Vagina (tissue), 2 donors: Measurements from ENCODE around the gene DYRK1A. TPM values are rescaled to one million over a fixed set of nuclear protein-coding genes. Genes with fewer than 3 reads are reported as not detected.

ENCODE experiments used
- DNase-seq, 2 donors: peaks; one replicate each; pipeline ENCODE4 v3.0.0-alpha.2; 2017; ENCODE audit errors: extremely low spot score in 2 of 2
- H3K27ac ChIP-seq: fragments of 200-600 bp; sonication (generic); one replicate; pipeline ENCODE4 v1.5.1; 2019
- H3K27me3 ChIP-seq: fragments of 200-600 bp; sonication (generic); one replicate; pipeline ENCODE4 v1.5.1; 2019
- H3K36me3 ChIP-seq, 2 donors: fragments of 200-600 bp; sonication (generic); one replicate each; pipeline ENCODE4 v1.5.1; 2017 to 2019
- H3K4me1 ChIP-seq: fragments of 200-600 bp; sonication (generic); one replicate; pipeline ENCODE4 v1.5.1; 2019
- H3K4me3 ChIP-seq, 2 donors: fragments of 200-600 bp; sonication (generic); 1 replicate in 1 of 2; 2 replicates in 1 of 2; pipeline ENCODE4 v1.5.1; 2016 to 2019
- H3K9me3 ChIP-seq: fragments of 200-600 bp; sonication (generic); one replicate; pipeline ENCODE4 v1.5.1; 2019
- CTCF ChIP-seq, 3 experiments: fragments of 450-650 bp in 2 of 3; fragments of 200-600 bp in 1 of 3; sonication (generic) in 1 of 3; IDR thresholded peaks; one replicate each; pipeline ENCODE4 v1.5.1; 2017 to 2019; ENCODE audit warnings: antibody characterized with exemption in 3 of 3, mild to moderate bottlenecking in 2 of 3, moderate library complexity in 2 of 3
- POLR2A ChIP-seq, 2 donors: fragments of 450-650 bp; IDR thresholded peaks; one replicate each; pipeline ENCODE4 v1.6.1; 2017; ENCODE audit warnings: antibody characterized with exemption in 2 of 2, mild to moderate bottlenecking in 2 of 2, moderate library complexity in 2 of 2
- POLR2AphosphoS5 ChIP-seq, 2 donors: sonication (generic); formaldehyde crosslinking; IDR thresholded peaks; one replicate each; pipeline ENCODE4 v1.9.0; 2017; ENCODE audit warnings: antibody characterized with exemption in 2 of 2, mild to moderate bottlenecking in 2 of 2, low read depth in 1 of 2; ENCODE audit not compliant: insufficient read depth in 1 of 2
- intact Hi-C: fragments of 100-400 bp; cut with DNase I; formaldehyde crosslinking; loops from one replicate; pipeline ENCODE4 v1.15.1; 2023
- total RNA-seq: library from RNA; depleted of rRNA; stranded (reverse); fragments of >200 nt; gene quantifications from one replicate; pipeline ENCODE4 v1.2.3, GENCODE V29; 2016

The DYRK1A gene
- total RNA-seq, 1 donor from 2014 or later = 78.1 TPM

- Histone ChIP-seq H3K4me1 (peaks cover 17% of the 10 kb centered on the region), H3K27me3 (no peaks in the 10 kb centered on the region), H3K27ac (no peak overlapping the region), H3K36me3 (peaks cover 0 to 69% of the 10 kb centered on the region in 2 donors), H3K9me3 (no peaks in the 10 kb centered on the region), H3K4me3 (no peak overlapping the region)
- TF ChIP-seq CTCF (IDR thresholded peaks at IDR 0.05) (no peak), POLR2AphosphoS5 (IDR thresholded peaks at IDR 0.05; ENCODE audit: insufficient read depth in 1 of 2, low read depth in 1 of 2) (no peak), POLR2A (IDR thresholded peaks at IDR 0.05) (no peak)
- intact Hi-C loops = no loop called here
- DNase-seq = no peak
Observed at GRCh38 chr21:37509802-37510393, 143.3 kb downstream of the DYRK1A start.

GRCh38 chr21:37511848-37512247, 145.3 kb downstream of the DYRK1A start:
- Histone ChIP-seq H3K4me1 (peaks cover 14% of the 10 kb centered on the region), H3K27ac (no peak overlapping the region), H3K9me3 (no peaks in the 10 kb centered on the region), H3K36me3 (peaks cover 0 to 51% of the 10 kb centered on the region in 2 donors), H3K27me3 (no peaks in the 10 kb centered on the region), H3K4me3 (no peak overlapping the region)
- TF ChIP-seq POLR2A (IDR thresholded peaks at IDR 0.05) (no peak), POLR2AphosphoS5 (IDR thresholded peaks at IDR 0.05; ENCODE audit: insufficient read depth in 1 of 2, low read depth in 1 of 2) (no peak), CTCF (IDR thresholded peaks at IDR 0.05) (no peak)
- DNase-seq = no peak
- intact Hi-C loops = no loop called here

GRCh38 chr21:37513383-37513782, 146.8 kb downstream of the DYRK1A start:
- TF ChIP-seq CTCF (IDR thresholded peaks at IDR 0.05) (no peak), POLR2AphosphoS5 (IDR thresholded peaks at IDR 0.05; ENCODE audit: insufficient read depth in 1 of 2, low read depth in 1 of 2) (no peak), POLR2A (IDR thresholded peaks at IDR 0.05) (no peak)

GRCh38 chr21:37514038-37514667, 147.6 kb downstream of the DYRK1A start:
- H3K36me3 ChIP-seq = peaks cover 0 to 35% of the 10 kb centered on the region in 2 donors
- no peaks in the 10 kb centered on the region for H3K9me3 ChIP-seq
- H3K27ac ChIP-seq = no peak overlapping the region
- no peaks in the 10 kb centered on the region for H3K27me3 ChIP-seq
- peaks cover 5% of the 10 kb centered on the region for H3K4me1 ChIP-seq
- DNase-seq = no peak
- H3K4me3 ChIP-seq = no peak overlapping the region
- no peak for TF ChIP-seq POLR2AphosphoS5 (IDR thresholded peaks at IDR 0.05; ENCODE audit: insufficient read depth in 1 of 2, low read depth in 1 of 2)
- no peak for TF ChIP-seq POLR2A (IDR thresholded peaks at IDR 0.05)
- TF ChIP-seq CTCF (IDR thresholded peaks at IDR 0.05) = no peak
- intact Hi-C loops = no loop called here

More at GRCh38 chr21:37513383-37513782, 146.8 kb downstream of the DYRK1A start:
- Histone ChIP-seq H3K27me3 (no peaks in the 10 kb centered on the region), H3K4me3 (no peak overlapping the region), H3K4me1 (peaks cover 5% of the 10 kb centered on the region), H3K36me3 (peaks cover 0 to 43% of the 10 kb centered on the region in 2 donors), H3K27ac (no peak overlapping the region), H3K9me3 (no peaks in the 10 kb centered on the region)
- intact Hi-C loops = no loop called here
- no peak for DNase-seq

- H3K4me3 ChIP-seq = no peak overlapping the region
- TF ChIP-seq CTCF (IDR thresholded peaks at IDR 0.05) = no peak
- TF ChIP-seq POLR2AphosphoS5 (IDR thresholded peaks at IDR 0.05; ENCODE audit: insufficient read depth in 1 of 2, low read depth in 1 of 2) = no peak
- TF ChIP-seq POLR2A (IDR thresholded peaks at IDR 0.05) = no peak
- intact Hi-C loops = no loop called here
- H3K9me3 ChIP-seq = no peaks in the 10 kb centered on the region
- H3K27ac ChIP-seq = no peak overlapping the region
- H3K4me1 ChIP-seq = peaks cover 5% of the 10 kb centered on the region
- H3K36me3 ChIP-seq = peaks cover 0 to 23% of the 10 kb centered on the region in 2 donors
- H3K27me3 ChIP-seq = no peaks in the 10 kb centered on the region
- no peak for DNase-seq
Observed at GRCh38 chr21:37516998-37517397, 150.4 kb downstream of the DYRK1A start.
